GM21515 (cell line): ENCODE results near the gene PCSK2.

Experiments used
- ATAC-seq: cut with Tn5 transposase; IDR thresholded peaks from one replicate; pipeline ENCODE4 v1.9.1; 2021; ENCODE audit not compliant: unreplicated experiment

Gene PCSK2

GRCh38 chr20:17390655-17391054 lies 163.8 kb downstream of the PCSK2 start:
- no peak for ATAC-seq

DNA sequence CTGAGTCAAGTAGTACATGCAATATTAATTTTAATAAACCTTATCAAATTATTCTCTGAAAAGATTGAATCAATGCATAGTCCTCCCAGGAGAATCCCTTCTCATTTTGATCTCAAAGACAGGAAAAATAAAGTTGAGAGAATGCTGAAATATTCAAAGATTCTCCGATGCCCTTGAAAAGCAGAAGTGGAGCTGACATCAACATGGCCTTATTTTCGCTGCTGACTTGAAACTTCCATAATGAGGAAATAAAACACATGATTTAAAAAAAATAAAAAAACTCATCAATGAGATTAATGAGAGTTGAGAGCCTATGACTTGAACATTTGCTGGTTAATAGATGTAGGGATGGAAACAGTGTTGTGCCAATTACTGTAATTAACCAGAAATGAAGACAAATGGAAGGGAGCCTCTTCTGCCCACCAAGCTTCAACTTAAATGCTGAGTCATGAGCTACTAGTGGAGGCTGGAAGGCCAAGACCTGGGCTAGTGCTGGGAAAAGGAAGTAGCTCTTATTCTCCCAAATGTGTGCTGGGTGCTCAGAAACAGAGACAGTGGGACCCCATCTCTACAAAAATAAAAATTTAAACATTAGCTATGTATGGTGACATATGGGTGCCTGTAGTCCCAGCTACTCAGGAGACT lies 164.4 kb downstream of the PCSK2 start:
- ATAC-seq: no peak

DNA sequence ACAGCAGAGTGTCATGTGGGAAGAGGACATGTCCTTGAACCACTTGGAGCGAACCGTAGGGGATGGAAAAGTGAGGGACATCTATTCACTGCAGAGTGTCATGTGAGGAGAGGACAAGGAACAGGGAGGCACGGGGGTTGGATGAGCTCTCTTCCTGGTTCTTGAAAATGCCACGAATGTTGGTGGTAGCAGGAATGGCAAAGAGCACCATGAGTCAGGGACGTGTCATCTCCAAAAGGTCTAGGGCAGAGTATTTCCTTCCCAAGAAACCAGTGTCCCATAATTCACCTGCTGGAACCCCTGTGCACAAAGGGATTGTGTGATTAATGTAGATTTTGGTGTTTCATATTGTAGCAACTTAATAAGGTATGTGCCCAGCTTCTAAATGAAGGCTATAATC lies 167.6 kb downstream of the PCSK2 start:
- ATAC-seq: no peak

DNA sequence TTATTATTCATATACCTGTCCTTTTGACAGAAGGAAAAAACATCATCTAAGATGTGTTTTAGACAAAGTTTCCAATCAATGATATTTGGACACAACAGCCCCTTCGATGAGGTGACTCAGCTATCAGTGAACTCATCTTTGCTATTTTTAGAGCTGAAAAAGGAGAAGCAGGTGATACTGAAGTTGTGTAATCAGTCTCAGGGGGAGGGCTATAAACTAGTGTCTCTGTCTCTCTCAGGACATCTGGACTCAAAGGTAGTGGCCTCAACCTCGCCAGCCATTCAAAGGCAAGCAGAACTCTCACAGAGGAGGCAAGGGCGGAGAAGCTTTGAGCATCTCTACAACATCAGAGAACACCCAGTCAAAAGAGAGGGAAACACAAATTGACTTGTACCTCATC lies 168.9 kb downstream of the PCSK2 start:
- no peak for ATAC-seq

- ATAC-seq: no peak
Observed at GRCh38 chr20:17399303-17399985, 172.6 kb downstream of the PCSK2 start.

DNA sequence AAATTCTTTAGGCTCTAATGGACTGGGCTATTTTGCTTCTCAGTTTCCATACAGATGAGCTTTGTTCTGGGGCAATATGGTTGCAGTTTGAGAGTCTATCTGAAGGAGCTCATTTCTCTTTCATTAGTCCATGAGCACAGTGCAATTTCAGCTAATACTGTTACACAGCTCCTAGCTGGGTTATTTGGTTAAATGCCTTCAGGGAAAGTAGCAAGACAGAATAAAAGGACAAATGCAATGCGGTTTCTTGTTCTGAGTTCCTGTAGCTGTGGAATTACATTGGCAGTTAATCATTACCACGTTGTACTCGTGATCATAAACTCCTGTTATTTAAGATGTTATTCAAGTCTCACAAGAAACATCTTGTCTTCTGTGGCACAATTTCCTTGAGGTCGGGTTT lies 176.6 kb downstream of the PCSK2 start:
- ATAC-seq: no peak

DNA sequence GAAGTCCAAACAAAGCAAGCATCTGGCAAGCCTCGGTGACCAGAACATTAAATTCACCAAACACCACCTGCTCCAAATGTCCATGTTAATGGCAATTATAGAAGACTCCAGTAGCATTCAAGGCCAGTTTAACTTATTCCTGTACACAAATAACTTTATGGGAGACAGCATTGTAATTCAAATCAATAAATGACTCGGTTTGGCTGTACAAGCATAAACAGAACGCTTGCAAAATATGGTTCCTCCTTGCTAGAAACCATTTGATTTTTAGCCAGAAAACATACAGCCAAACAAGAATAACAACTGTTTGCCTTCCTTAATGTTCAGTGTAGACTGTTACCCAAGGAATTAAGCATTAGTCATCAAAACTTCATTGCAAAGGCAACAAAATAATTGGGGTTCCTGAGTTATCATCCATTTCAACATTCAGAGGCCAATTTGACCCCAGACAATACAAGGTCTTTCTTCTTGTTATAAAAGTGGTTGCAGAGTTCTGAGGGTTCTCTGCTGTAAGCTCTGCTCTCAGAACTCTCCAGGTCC lies 179.3 kb downstream of the PCSK2 start:
- no peak for ATAC-seq

DNA sequence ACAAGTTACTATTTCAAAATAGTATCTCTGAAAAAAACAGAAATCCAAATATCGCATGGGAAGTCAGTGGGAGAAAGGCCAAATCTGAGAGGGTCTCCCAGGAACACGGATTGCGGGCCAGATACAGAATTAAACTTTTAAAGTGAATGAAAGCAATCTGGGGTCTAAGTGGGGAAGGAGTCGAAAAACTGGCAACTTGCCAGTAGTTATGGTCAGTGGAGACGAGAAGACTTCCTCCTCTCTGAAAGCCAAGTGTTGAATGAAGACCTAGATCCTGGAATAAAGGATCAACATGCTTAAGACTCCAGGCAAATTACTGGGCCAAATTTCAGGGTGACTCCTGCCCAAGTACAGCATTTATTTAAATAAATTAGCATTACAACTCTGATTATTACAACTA lies 180.7 kb downstream of the PCSK2 start:
- no peak for ATAC-seq

DNA sequence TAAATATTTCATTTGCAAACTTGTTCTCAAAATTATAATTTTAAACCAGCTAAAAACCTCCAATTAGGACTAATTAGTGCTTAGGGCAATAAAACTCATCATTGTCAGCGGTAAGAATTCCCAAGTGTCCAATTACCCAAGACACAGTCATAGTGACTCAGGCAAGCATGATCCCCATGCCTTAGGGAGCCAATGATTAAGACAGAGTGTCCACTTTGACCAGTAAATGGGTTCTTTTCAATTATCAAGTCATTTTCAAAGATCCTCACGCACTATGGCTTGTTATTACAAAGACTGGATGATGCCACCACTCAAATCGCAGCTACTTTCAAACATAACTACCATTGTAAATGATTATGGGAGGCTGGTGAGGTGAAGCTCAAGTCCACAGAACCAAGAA lies 190.4 kb downstream of the PCSK2 start:
- no peak for ATAC-seq

DNA sequence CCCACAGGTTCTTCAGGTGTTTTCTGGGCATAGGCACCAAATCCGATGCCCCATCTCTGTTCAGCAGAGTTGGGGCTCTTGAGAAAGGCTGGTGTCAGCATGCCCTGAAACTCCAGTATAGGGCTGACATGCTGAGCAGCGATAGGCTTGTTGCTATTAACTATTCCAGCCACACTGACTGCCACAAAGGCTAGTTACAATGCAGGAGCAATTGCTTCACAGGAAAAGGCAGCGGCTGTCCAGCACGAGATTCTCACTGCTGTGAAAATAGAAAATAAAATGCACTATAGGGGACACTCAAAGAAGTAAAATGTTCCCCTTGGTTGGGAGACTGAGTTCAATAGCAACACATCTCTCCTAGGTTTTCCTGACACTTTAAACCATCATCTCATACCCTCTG lies 191.9 kb downstream of the PCSK2 start:
- no peak for ATAC-seq

DNA sequence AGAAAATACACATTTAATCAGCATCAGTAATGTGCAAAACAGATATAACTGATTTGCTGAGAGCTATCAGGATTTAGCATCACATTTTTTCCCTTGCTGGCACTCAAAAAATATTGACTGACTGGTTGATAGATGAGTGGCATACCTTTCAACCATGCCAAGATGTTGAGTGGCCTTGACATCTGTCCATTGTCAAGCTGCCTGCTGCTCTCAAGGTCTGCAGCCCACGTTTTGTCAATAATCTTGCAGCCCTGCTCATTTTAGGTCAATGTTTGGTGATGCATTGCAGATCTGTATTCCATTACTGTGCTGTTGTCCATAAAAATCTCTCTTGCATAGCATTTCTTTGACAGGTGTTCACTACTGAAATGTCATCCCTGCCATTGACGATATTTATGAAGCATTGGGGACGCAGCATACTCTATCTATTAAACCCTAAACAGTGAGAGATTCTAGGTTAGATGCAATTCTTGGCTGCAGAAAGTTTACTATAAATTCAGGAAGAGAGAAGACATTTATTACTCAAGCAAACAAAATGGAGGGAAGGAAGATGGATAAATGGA lies 192.7 kb downstream of the PCSK2 start:
- ATAC-seq: no peak

- ATAC-seq: no peak
Observed at GRCh38 chr20:17421493-17421892, 194.7 kb downstream of the PCSK2 start.

- no peak for ATAC-seq
Observed at GRCh38 chr20:17423782-17424181, 196.9 kb downstream of the PCSK2 start.

- ATAC-seq: no peak
Observed at GRCh38 chr20:17427638-17428037, 200.8 kb downstream of the PCSK2 start.

- ATAC-seq: no peak
Observed at GRCh38 chr20:17430125-17430950, 203.5 kb downstream of the PCSK2 start.

DNA sequence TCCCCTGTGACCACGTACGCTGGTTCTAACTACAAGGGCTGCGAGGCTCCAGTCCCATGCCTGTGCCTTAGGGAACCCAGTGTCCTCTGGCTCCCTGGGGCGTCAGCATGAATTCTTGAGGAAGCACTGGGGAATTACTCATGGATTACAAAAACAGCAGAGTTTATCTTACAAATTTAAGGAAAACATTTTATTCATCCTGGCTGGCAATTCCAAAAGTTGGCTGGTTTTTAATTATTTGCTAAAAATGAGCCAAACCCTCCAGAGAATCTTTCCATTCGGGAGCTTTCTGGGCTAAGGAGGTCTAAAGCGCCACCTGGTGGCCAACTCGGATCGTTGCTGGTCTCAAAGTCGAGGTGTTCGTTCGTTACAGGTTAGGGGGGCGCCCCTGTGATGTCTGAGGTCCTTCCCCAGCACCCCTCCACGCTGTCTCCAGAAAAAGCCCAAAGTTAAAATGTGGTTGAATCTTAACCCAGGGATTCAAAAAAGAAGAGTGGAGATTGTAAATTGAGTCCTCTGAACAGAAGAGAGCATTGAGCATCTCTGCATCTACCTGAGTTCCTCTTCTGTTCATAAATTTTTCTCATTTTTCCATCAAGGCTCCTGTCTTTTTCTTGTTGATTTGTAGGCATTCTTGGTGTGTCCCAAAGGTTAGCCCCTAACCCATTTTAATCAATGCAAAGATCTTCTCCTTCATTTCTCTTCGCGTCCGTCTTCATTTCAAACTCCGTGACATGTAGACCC lies 205.0 kb downstream of the PCSK2 start:
- ATAC-seq: no peak

DNA sequence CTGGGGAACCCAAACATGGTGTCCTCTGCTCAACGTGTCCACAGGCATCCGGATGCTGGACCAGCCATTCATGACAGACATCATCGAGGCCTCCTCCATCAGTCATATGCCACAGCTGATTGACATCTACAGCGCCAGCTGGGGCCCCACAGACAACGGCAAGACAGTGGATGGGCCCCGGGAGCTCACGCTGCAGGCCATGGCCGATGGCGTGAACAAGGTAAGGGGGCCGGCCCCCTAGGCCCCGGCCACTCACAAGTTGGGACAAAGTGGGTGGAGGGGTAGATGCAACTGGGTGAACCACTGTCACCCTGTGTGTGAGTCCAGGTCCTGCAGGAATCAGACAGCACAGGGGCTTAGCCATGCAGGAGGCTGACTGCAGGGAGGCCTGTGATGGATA lies 209.8 kb downstream of the PCSK2 start:
- ATAC-seq: no peak

DNA sequence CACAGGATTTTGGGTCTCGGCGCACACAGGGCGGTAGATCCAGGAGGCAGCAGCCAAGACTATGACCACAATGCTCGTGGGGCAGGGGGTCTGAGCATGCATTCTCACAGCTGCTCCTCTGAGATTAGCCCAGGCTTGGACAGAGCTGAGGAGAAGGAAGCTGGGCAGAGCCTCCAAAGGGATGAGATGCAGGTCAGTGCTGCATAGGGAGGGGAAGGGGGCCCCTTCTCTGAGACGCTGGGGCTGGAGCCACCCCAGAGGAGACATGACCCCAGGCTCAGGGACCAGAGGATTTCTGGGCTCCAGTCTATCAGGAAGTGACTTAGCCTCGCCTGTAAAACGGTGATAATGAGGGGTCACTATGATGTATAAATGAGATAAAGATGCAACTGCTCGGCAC lies 210.4 kb downstream of the PCSK2 start:
- ATAC-seq: no peak

GRCh38 chr20:17438436-17439039 lies 211.7 kb downstream of the PCSK2 start:
- ATAC-seq: no peak

DNA sequence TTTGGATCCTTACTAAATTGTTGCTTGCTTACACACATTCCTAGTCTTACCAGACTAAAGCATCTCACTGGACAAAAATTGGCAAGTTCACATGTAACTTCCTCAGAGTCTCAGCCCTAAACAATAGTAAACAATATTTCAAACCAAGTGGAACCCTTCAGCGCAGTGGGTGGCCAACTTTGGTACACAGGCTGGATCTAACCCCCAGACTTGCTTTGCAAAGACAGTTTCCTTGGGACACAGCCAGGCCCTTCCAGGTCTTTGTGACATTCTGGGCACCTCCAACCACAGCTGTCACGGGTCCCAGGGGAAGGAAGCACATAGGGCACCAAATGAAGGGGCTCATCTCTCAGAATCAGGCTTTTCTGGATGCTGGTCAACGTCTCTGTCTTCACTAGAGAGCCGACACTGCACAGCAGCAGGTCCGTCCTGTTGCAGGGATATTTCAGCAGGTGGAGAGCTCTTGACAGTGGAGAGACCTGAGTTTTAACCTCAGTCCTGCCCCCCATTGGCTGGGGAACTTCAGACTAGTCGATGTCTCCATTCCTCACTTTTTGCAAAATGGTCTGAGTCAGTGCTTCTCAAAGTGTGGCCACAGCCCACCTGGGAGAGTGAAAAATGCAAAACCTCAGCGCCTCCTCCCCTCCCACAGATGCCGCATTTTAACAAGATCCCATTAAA lies 212.9 kb downstream of the PCSK2 start:
- no peak for ATAC-seq
